Left lung (tissue), 10 donors: Measurements from ENCODE around the gene NLGN2. TPM values are rescaled to one million over a fixed set of nuclear protein-coding genes. Genes with fewer than 3 reads are reported as not detected.
"Not testable (repeated sequence)": the region's sequence is repeated elsewhere in the genome, so short reads cannot be mapped to it uniquely, and the experiment has no call there.

Experiments used
- ATAC-seq: fragments of 200-7000 bp; cut with Tn5 transposase; one replicate; pipeline ENCODE4 v1.9.1; 2020; ENCODE audit warnings: moderate library complexity
- DNase-seq, 4 donors: peaks; one replicate each; pipeline ENCODE4 v3.0.0-alpha.2; 2013 to 2020
- H3K27ac ChIP-seq, 2 donors: fragments of 200-600 bp; sonication (generic) in 1 of 2; one replicate each; pipeline versions ENCODE4 v1.5.0 to v1.8.0; 2020 to 2021
- H3K27me3 ChIP-seq, 2 donors: fragments of 200-600 bp; sonication (generic) in 1 of 2; one replicate each; pipeline versions ENCODE4 v1.5.0 to v1.8.0; 2020 to 2021
- H3K36me3 ChIP-seq, 2 donors: fragments of 200-600 bp; sonication (generic) in 1 of 2; one replicate each; pipeline versions ENCODE4 v1.5.0 to v1.8.0; 2020 to 2021
- H3K4me1 ChIP-seq, 2 donors: fragments of 200-600 bp; one replicate each; pipeline ENCODE4 v1.8.0; 2021
- H3K4me3 ChIP-seq, 2 donors: fragments of 200-600 bp; sonication (generic) in 1 of 2; one replicate each; pipeline versions ENCODE4 v1.5.0 to v1.8.0; 2020 to 2021; ENCODE audit warnings: mild to moderate bottlenecking in 1 of 2
- H3K9me3 ChIP-seq, 2 donors: fragments of 200-600 bp; sonication (generic) in 1 of 2; one replicate each; pipeline versions ENCODE4 v1.5.0 to v1.8.0; 2020 to 2021
- CTCF ChIP-seq, 2 donors: fragments of 200-600 bp; sonication (generic) in 1 of 2; IDR thresholded peaks; one replicate each; pipeline versions ENCODE4 v1.5.0 to v1.8.0; 2021; ENCODE audit warnings: antibody characterized with exemption in 2 of 2
- intact Hi-C, 2 donors: fragments of 100-400 bp; cut with DNase I; formaldehyde crosslinking; loops; one replicate each; pipeline versions ENCODE4 v1.11.2 to v1.14.2; 2022
- polyA plus RNA-seq, 6 donors: library from polyadenylated mRNA; unstranded; fragments of 120-200 nt; gene quantifications; one replicate each; pipeline ENCODE4 v1.2.1, GENCODE V29; 2013; ENCODE audit not compliant: insufficient read length in 6 of 6
- total RNA-seq, 2 donors: library from RNA; stranded (reverse); fragmentation: NEBNext Ultra II Directional; extraction: Animal tissue kit (Norgen Biotek cat#: 25700); gene quantifications; one replicate each; pipeline ENCODE4 v1.2.1, GENCODE V29; 2021
- donor health status: DM: no; HTN: yes; CAD: no.
- donor health status: DM: no; HTN: no; CAD: no.

NLGN2 gene
- total and polyA plus RNA-seq, 8 donors: 14.8 to 34.4 (median 29.0) TPM

GRCh38 chr17:7367918-7368598 lies 39.6 kb upstream of the NLGN2 start:
- ATAC-seq (no peak), DNase-seq (no peak)
- intact Hi-C loops: no loop called here

GRCh38 chr17:7368599-7368994 lies 39.0 kb upstream of the NLGN2 start:
- intact Hi-C loops, H3K27me3 ChIP-seq, H3K4me1 ChIP-seq: not testable (repeated sequence)

More at GRCh38 chr17:7367918-7368598, 39.6 kb upstream of the NLGN2 start:
- Histone ChIP-seq H3K9me3 (no peaks in the 10 kb centered on the region), H3K36me3 (no peaks in the 10 kb centered on the region), H3K4me3 (no peak overlapping the region), H3K4me1 (no peaks in the 10 kb centered on the region), H3K27me3 (no peaks in the 10 kb centered on the region), H3K27ac (no peak overlapping the region)
- TF ChIP-seq CTCF (IDR thresholded peaks at IDR 0.05): no peak

GRCh38 chr17:7369825-7370224 lies 37.8 kb upstream of the NLGN2 start:
- no peak for ATAC-seq
- Histone ChIP-seq H3K9me3 (no peaks in the 10 kb centered on the region), H3K4me3 (no peak overlapping the region), H3K27me3 (no peaks in the 10 kb centered on the region), H3K27ac (no peak overlapping the region), H3K4me1 (no peaks in the 10 kb centered on the region), H3K36me3 (no peaks in the 10 kb centered on the region)
- intact Hi-C loops: no loop called here
- no peak for DNase-seq
- TF ChIP-seq CTCF (IDR thresholded peaks at IDR 0.05): no peak

More at GRCh38 chr17:7368599-7368994, 39.0 kb upstream of the NLGN2 start:
- not testable (repeated sequence) for H3K9me3 ChIP-seq, H3K27ac ChIP-seq, H3K36me3 ChIP-seq, H3K4me3 ChIP-seq, ATAC-seq, DNase-seq

- DNase-seq (no peak), ATAC-seq (no peak)
- TF ChIP-seq CTCF (IDR thresholded peaks at IDR 0.05): no peak
- Histone ChIP-seq H3K27ac (no peak overlapping the region), H3K4me3 (no peak overlapping the region), H3K27me3 (no peaks in the 10 kb centered on the region), H3K9me3 (no peaks in the 10 kb centered on the region), H3K36me3 (no peaks in the 10 kb centered on the region), H3K4me1 (no peaks in the 10 kb centered on the region)
- intact Hi-C loops: no loop called here
Measured at GRCh38 chr17:7370853-7371252, 36.8 kb upstream of the NLGN2 start.

- H3K27me3 ChIP-seq: no peaks in the 10 kb centered on the region
- no peaks in the 10 kb centered on the region for H3K9me3 ChIP-seq
- no peaks in the 10 kb centered on the region for H3K4me1 ChIP-seq
- ATAC-seq (no peak), DNase-seq (no peak)
- no peak for TF ChIP-seq CTCF (IDR thresholded peaks at IDR 0.05)
- H3K27ac ChIP-seq: no peak overlapping the region
- H3K4me3 ChIP-seq: no peak overlapping the region
- intact Hi-C loops: no loop called here
- H3K36me3 ChIP-seq: no peaks in the 10 kb centered on the region
Measured at GRCh38 chr17:7374353-7374752, 33.3 kb upstream of the NLGN2 start.

GRCh38 chr17:7379134-7379533 lies 28.5 kb upstream of the NLGN2 start:
- no peaks in the 10 kb centered on the region for H3K36me3 ChIP-seq
- ATAC-seq (no peak), DNase-seq (no peak)
- peaks cover 7 to 29% of the 10 kb centered on the region in 2 donors for H3K4me1 ChIP-seq
- TF ChIP-seq CTCF (IDR thresholded peaks at IDR 0.05): no peak
- intact Hi-C loops: no loop called here
- H3K27ac ChIP-seq: no peak overlapping the region
- H3K4me3 ChIP-seq: no peak overlapping the region
- H3K9me3 ChIP-seq: no peaks in the 10 kb centered on the region
- peaks cover 3 to 47% of the 10 kb centered on the region in 2 donors for H3K27me3 ChIP-seq
